K562 (cell line): ENCODE measurements around the gene GPHN. TPM values are rescaled to one million over a fixed set of nuclear protein-coding genes. Genes with fewer than 3 reads are reported as not detected.

ENCODE experiments used
- ATAC-seq: fragments of 200-7000 bp; cut with Tn5 transposase; 3 replicates; pipeline ENCODE4 v1.9.1; 2020; ENCODE audit warnings: moderate library complexity
- BruUV-seq: library from RNA; stranded (reverse); fragments of 400-500 nt; replicated peaks from 2 replicates; lab custom pipeline; 2021; lab: Mats Ljungman, UMichigan
- CTCF ChIA-PET: fragments of 300-600 bp; formaldehyde crosslinking; extraction: SDS; loops from one replicate; lab custom pipeline; 2021; ENCODE audit warnings: low intra/inter-chr PET ratio; lab: Yijun Ruan, JAX
- POLR2A ChIA-PET: fragments of 300-600, 350-650 bp; sonication (Branson Sonifier 250); formaldehyde crosslinking; extraction: SDS; loops from one replicate; lab custom pipeline; 2021; ENCODE audit warnings: antibody characterized with exemption, inconsistent platforms; lab: Yijun Ruan, JAX
- DNase-seq, 4 experiments: peaks; one replicate each; pipeline versions ENCODE4 v3.0.0 to v3.0.0-alpha.2; 2011 to 2018; ENCODE audit warnings: low spot score in 3 of 4, mixed read lengths in 3 of 4; ENCODE audit errors: extremely low read depth in 1 of 4
- FAIRE-seq: peaks from 2 replicates; lab custom pipeline; 2011; peaks lifted over from hg19 to GRCh38; lab: Jason Lieb, UNC
- H2AFZ ChIP-seq: 2 replicates; pipeline ENCODE4 v1.6.0; 2011; ENCODE audit warnings: low read depth, low read length, control low read depth, inconsistent platforms
- H3K27ac ChIP-seq: fragments of 200-600 bp; 3 replicates; pipeline ENCODE4 v1.8.0; 2011; ENCODE audit warnings: low read depth, mild to moderate bottlenecking, control low read depth, inconsistent platforms, low read length, moderate library complexity, mixed read lengths; ENCODE audit errors: extremely low read depth
- H3K27me3 ChIP-seq, 2 experiments: fragments of 300-600 bp in 1 of 2; 2 replicates in 1 of 2; 3 replicates in 1 of 2; pipeline versions ENCODE4 v1.6.0 to v1.8.0; 2011; ENCODE audit warnings: inconsistent platforms in 2 of 2, low read length in 2 of 2, mild to moderate bottlenecking in 1 of 2, mixed read lengths in 1 of 2, moderate library complexity in 1 of 2; ENCODE audit not compliant: control insufficient read depth in 2 of 2, insufficient read depth in 2 of 2
- H3K36me3 ChIP-seq: fragments of 300-600 bp; 3 replicates; pipeline ENCODE4 v1.8.0; 2011; ENCODE audit warnings: mild to moderate bottlenecking, low read length, inconsistent platforms; ENCODE audit not compliant: control insufficient read depth, insufficient read depth
- H3K4me1 ChIP-seq, 2 experiments: fragments of 200-600 bp in 1 of 2; replicated peaks in 1 of 2; 2 replicates in 1 of 2; 3 replicates in 1 of 2; pipeline versions ENCODE4 v1.5.1 to v1.8.0; 2011; ENCODE audit warnings: inconsistent platforms in 2 of 2, low read length in 2 of 2, mild to moderate bottlenecking in 1 of 2, mixed read lengths in 1 of 2, moderate library complexity in 1 of 2; ENCODE audit not compliant: control insufficient read depth in 2 of 2, insufficient read depth in 2 of 2
- H3K4me2 ChIP-seq: 2 replicates; pipeline ENCODE4 v1.6.1; 2011; ENCODE audit warnings: low read length, control low read depth, inconsistent platforms, mixed read lengths; ENCODE audit not compliant: insufficient read depth
- H3K4me3 ChIP-seq: fragments of 200-600 bp; sonication (generic), shearing (Covaris generic); 2 replicates; pipeline ENCODE4 v1.5.1; 2016; ENCODE audit warnings: control low read depth, inconsistent platforms
- H3K79me2 ChIP-seq: fragments of 200-600 bp; 3 replicates; pipeline ENCODE4 v1.8.0; 2011; ENCODE audit warnings: low read length, inconsistent platforms; ENCODE audit not compliant: control insufficient read depth, insufficient read depth
- H3K9ac ChIP-seq, 2 experiments: 2 replicates each; pipeline versions ENCODE4 v1.6.0 to v1.6.1; 2011; ENCODE audit warnings: low read depth in 2 of 2, low read length in 2 of 2, control low read depth in 1 of 2, inconsistent platforms in 1 of 2, mild to moderate bottlenecking in 1 of 2, mixed read lengths in 1 of 2; ENCODE audit not compliant: insufficient read depth in 1 of 2
- H3K9me1 ChIP-seq: one replicate; pipeline ENCODE4 v1.6.0; 2011; ENCODE audit warnings: inconsistent platforms, mild to moderate bottlenecking, low read length, moderate library complexity; ENCODE audit not compliant: control insufficient read depth, insufficient read depth
- H3K9me3 ChIP-seq: replicated peaks from 2 replicates; pipeline ENCODE4 v1.5.1; 2011; ENCODE audit warnings: low read depth, low read length, inconsistent platforms; ENCODE audit not compliant: control insufficient read depth, insufficient read depth
- H4K20me1 ChIP-seq: replicated peaks from 2 replicates; pipeline ENCODE4 v1.6.1; 2011; ENCODE audit warnings: low read length, inconsistent platforms, mixed read lengths; ENCODE audit not compliant: control insufficient read depth, insufficient read depth
- ARNT ChIP-seq, 2 experiments: fragments of 450-650 bp; IDR thresholded peaks; 2 replicates each; pipeline ENCODE4 v1.6.1; 2016; ENCODE audit warnings: mild to moderate bottlenecking in 1 of 2
- BRD9 ChIP-seq: fragments of 450-650 bp; IDR thresholded peaks from 2 replicates; pipeline ENCODE4 v1.6.1; 2018; ENCODE audit warnings: low read depth; ENCODE audit not compliant: partially characterized antibody
- CBX8 ChIP-seq: fragments of 200-600 bp; sonication (generic); IDR thresholded peaks from 2 replicates; pipeline ENCODE4 v1.6.1; 2012; ENCODE audit warnings: borderline replicate concordance, mixed run types, low read depth, mild to moderate bottlenecking, moderate library complexity, mixed read lengths, low read length, control low read depth, inconsistent platforms; ENCODE audit not compliant: poor library complexity, severe bottlenecking; ENCODE audit errors: extremely low read depth
- CHCHD3 ChIP-seq: fragments of 250-450 bp; sonication (Bioruptor Pico); IDR thresholded peaks from 2 replicates; pipeline ENCODE4 v2.1.2; 2022; ENCODE audit warnings: mild to moderate bottlenecking
- DEAF1 ChIP-seq: fragments of 450-650 bp; formaldehyde crosslinking; IDR thresholded peaks from 2 replicates; pipeline ENCODE4 v1.4.0; 2020; ENCODE audit warnings: mild to moderate bottlenecking, moderate library complexity
- DIDO1 ChIP-seq: fragments of 450-650 bp; IDR thresholded peaks from 2 replicates; pipeline ENCODE4 v1.6.1; 2016; ENCODE audit warnings: low read depth, missing biosample characterization, missing genetic modification characterization
- GABPB1 ChIP-seq: sonication (generic); formaldehyde crosslinking; IDR thresholded peaks from 2 replicates; pipeline ENCODE4 v1.8.0; 2022; ENCODE audit warnings: mild to moderate bottlenecking, missing genetic modification reagents
- HMG20B ChIP-seq: fragments of 250-450 bp; sonication (Bioruptor Pico); IDR thresholded peaks from 2 replicates; pipeline ENCODE4 v1.5.0; 2021; ENCODE audit warnings: mild to moderate bottlenecking
- IFI16 ChIP-seq: fragments of 250-450 bp; sonication (Bioruptor Pico); IDR thresholded peaks from 2 replicates; pipeline ENCODE4 v2.1.2; 2022; ENCODE audit warnings: mild to moderate bottlenecking, inconsistent platforms
- MEIS2 ChIP-seq: fragments of 450-650 bp; IDR thresholded peaks from 2 replicates; pipeline ENCODE4 v1.6.1; 2014; ENCODE audit warnings: mild to moderate bottlenecking; ENCODE audit not compliant: partially characterized antibody
- NFRKB ChIP-seq: fragments of 450-650 bp; IDR thresholded peaks from 2 replicates; pipeline ENCODE4 v1.6.1; 2016; ENCODE audit warnings: low read depth
- PURB ChIP-seq: sonication (generic); formaldehyde crosslinking; IDR thresholded peaks from 2 replicates; pipeline ENCODE4 v1.9.0; 2021; ENCODE audit warnings: low read depth, mild to moderate bottlenecking, missing genetic modification reagents
- RCOR1 ChIP-seq, 2 experiments: IDR thresholded peaks; 2 replicates each; pipeline ENCODE4 v1.6.1; 2012; ENCODE audit warnings: low read depth in 2 of 2, low read length in 2 of 2, borderline replicate concordance in 1 of 2, improper control_type of control experiment in 1 of 2
- SIN3A ChIP-seq, 2 experiments: fragments of 150-350 bp in 1 of 2; IDR thresholded peaks; 2 replicates each; pipeline ENCODE4 v1.6.1; 2011 to 2016; ENCODE audit warnings: borderline replicate concordance in 2 of 2, low read depth in 2 of 2, low read length in 2 of 2, mild to moderate bottlenecking in 2 of 2, moderate library complexity in 2 of 2; ENCODE audit not compliant: control insufficient read depth in 1 of 2
- STAG1 ChIP-seq: sonication (generic); formaldehyde crosslinking; IDR thresholded peaks from 2 replicates; pipeline ENCODE4 v1.5.0; 2020; ENCODE audit warnings: missing genetic modification reagents, borderline replicate concordance
- ZC3H11A ChIP-seq: IDR thresholded peaks from 2 replicates; pipeline ENCODE4 v1.6.1; 2012; ENCODE audit warnings: low read depth, low read length, improper control_type of control experiment
- ZNF165 ChIP-seq: fragments of 250-450 bp; sonication (Bioruptor Pico); IDR thresholded peaks from 2 replicates; pipeline ENCODE4 v1.4.0; 2020; ENCODE audit warnings: borderline replicate concordance
- ZNF707 ChIP-seq: fragments of 250-450 bp; sonication (Bioruptor Pico); conservative IDR thresholded peaks from 2 replicates; pipeline ENCODE4 v1.8.0; 2022; ENCODE audit warnings: inconsistent platforms, mild to moderate bottlenecking, moderate library complexity
- ZNF766 ChIP-seq: fragments of 200-800 bp; sonication (Bioruptor generic); conservative IDR thresholded peaks from 2 replicates; pipeline ENCODE4 v1.6.1; 2016; ENCODE audit warnings: missing genetic modification characterization, missing compliant biosample characterization
- WGBS: fragments of 100-300 bp; shearing (Covaris generic); methylation state at CpG from one replicate; pipeline ENCODE4 v1.1.6; 2016; ENCODE audit warnings: low coverage, mixed read lengths; ENCODE audit not compliant: insufficient coverage; ENCODE audit errors: missing lambda C conversion rate; 5-methylcytosine and 5-hydroxymethylcytosine counted together
- in situ Hi-C: fragments of 300-500 bp; cut with MboI; formaldehyde crosslinking; loops from 4 replicates; pipeline ENCODE4 v1.15.0; 2018; ENCODE audit warnings: inconsistent platforms, mixed read lengths
- intact Hi-C: fragments of 100-400 bp; cut with micrococcal nuclease; formaldehyde crosslinking; loops from 2 replicates; pipeline ENCODE4 v1.14.2; 2022
- polyA plus RNA-seq, 8 experiments: library from polyadenylated mRNA; depleted of rRNA in 4 of 8; stranded (reverse) in 5 of 8; unstranded in 3 of 8; fragments of >200 nt; fragmentation: Nextera tagmentation in 2 of 8; fragmentation: Illumina TruSeq in 1 of 8; extraction: Ambion mirVana in 2 of 8; extraction: Trizol in 1 of 8; gene quantifications; 2 replicates each; pipeline versions ENCODE4 v1.2.1 to v1.2.3, GENCODE V29; 2011 to 2014; ENCODE audit warnings: inconsistent platforms in 1 of 8, missing spikeins in 1 of 8
- total RNA-seq, 7 experiments: library from RNA; depleted of rRNA in 6 of 7; stranded (reverse); fragments of >200 nt in 6 of 7; fragmentation: Illumina TruSeq in 2 of 7; extraction: Trizol in 2 of 7; gene quantifications; 2 replicates each; pipeline versions ENCODE4 v1.2.1 to v1.2.3, GENCODE V29; 2011 to 2021; ENCODE audit warnings: low replicate concordance in 1 of 7
- TF ChIP-seq, protein P1 (sequence below): fragments of 250-450 bp; sonication (Bioruptor Pico); IDR thresholded peaks from 2 replicates; pipeline ENCODE4 v1.8.0; 2021; ENCODE audit warnings: mild to moderate bottlenecking, moderate library complexity
- TF ChIP-seq, protein P2 (sequence below): fragments of 450-650 bp; conservative IDR thresholded peaks from 2 replicates; pipeline ENCODE4 v1.6.1; 2016; ENCODE audit warnings: missing genetic modification characterization, low read depth, mild to moderate bottlenecking, missing compliant biosample characterization, moderate library complexity

GPHN gene
- total and polyA plus RNA-seq, 9 of the 15 experiments (the other 6 are each of a cell fraction or from before 2014, with no cell fraction given): 5.9 to 16.0 (median 11.4) TPM

DNA sequence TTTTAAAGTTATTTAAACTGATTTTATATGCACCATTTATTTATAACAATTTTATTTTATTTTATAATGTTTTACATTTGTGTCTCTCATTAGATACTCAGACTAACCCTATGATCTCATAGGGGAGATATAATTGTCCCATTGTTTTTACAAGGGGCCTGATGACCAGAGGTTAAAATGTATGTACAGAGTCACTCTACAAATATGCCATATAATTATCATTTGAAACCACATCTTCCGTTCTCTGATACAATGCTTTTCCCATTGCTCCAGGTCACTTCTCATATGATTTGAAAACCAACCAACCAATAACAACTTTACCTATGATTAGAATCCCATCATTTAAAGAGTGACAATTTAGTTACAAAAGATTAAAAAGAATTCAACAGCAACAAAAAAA lies 137.8 kb downstream of the GPHN start (continued):
- TF ChIP-seq PURB (no peak), ZNF766 (no peak), CBX8 (no peak), NFRKB (no peak), MEIS2 (no peak), ZNF707 (no peak), ZNF165 (no peak), GABPB1 (no peak)
- TF ChIP-seq, protein P1, sequence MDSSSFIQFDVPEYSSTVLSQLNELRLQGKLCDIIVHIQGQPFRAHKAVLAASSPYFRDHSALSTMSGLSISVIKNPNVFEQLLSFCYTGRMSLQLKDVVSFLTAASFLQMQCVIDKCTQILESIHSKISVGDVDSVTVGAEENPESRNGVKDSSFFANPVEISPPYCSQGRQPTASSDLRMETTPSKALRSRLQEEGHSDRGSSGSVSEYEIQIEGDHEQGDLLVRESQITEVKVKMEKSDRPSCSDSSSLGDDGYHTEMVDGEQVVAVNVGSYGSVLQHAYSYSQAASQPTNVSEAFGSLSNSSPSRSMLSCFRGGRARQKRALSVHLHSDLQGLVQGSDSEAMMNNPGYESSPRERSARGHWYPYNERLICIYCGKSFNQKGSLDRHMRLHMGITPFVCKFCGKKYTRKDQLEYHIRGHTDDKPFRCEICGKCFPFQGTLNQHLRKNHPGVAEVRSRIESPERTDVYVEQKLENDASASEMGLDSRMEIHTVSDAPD: no peak

DNA sequence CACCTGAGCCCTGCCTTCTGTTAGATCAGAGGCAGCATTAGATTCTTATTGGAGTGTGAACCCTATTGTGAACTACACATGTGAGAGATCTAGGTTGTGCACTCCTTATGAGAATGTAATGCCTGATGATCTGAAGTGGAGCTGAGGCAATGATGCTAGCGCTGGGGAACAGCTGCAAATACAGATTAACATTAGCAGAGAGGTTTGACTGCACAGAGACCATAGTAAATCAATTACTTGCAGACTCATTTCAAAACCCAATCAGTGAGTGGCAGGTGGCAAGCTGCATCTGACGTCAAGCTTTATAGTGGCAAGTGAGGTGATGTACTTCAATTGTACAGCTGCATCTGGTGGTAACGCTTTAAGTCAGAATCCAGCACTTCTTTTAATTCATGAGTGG lies 141.6 kb downstream of the GPHN start:
- no peaks in the 10 kb centered on the region for H3K27me3 ChIP-seq
- no peaks in the 10 kb centered on the region for H3K4me1 ChIP-seq
- H3K27ac ChIP-seq: no peak overlapping the region
- ATAC-seq (no peak), FAIRE-seq (no peak), DNase-seq (no peak)
- CTCF ChIA-PET: no interaction called here
- H3K4me2 ChIP-seq: no peak overlapping the region
- BruUV-seq: no TSS peak
- H3K4me3 ChIP-seq: no peak overlapping the region
- 0% methylated on average over 2 of the region's 3 CpGs for WGBS
- H3K9ac ChIP-seq: no peak overlapping the region
- in situ Hi-C loops: loop anchor here (25.0 kb wide), 1 partner anchor 463 kb away; no protein-coding TSS in a partner anchor
- H2AFZ ChIP-seq: no peak overlapping the region
- no peaks in the 10 kb centered on the region for H3K36me3 ChIP-seq
- intact Hi-C loops: no loop called here
- TF ChIP-seq ARNT (IDR thresholded peaks at IDR 0.05) (no peak), DIDO1 (tag) (no peak), RCOR1 (IDR thresholded peaks at IDR 0.05; ENCODE audit: borderline replicate concordance in 1 of 2, low read depth in 2 of 2, low read length in 2 of 2) (no peak), ZC3H11A (no peak), IFI16 (CRISPR knock-in tag) (no peak), SIN3A (IDR thresholded peaks at IDR 0.05; ENCODE audit: borderline replicate concordance in 2 of 2, control insufficient read depth in 1 of 2, low read depth in 2 of 2, low read length in 2 of 2) (no peak), HMG20B (CRISPR knock-in tag) (no peak), BRD9 (no peak), CHCHD3 (CRISPR knock-in tag) (no peak), STAG1 (CRISPR knock-in tag) (no peak), DEAF1 (no peak)
- TF ChIP-seq, protein P2, sequence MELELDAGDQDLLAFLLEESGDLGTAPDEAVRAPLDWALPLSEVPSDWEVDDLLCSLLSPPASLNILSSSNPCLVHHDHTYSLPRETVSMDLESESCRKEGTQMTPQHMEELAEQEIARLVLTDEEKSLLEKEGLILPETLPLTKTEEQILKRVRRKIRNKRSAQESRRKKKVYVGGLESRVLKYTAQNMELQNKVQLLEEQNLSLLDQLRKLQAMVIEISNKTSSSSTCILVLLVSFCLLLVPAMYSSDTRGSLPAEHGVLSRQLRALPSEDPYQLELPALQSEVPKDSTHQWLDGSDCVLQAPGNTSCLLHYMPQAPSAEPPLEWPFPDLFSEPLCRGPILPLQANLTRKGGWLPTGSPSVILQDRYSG (tag): no peak
- H3K9me3 ChIP-seq: no peaks in the 10 kb centered on the region
- H3K9me1 ChIP-seq: no peaks in the 10 kb centered on the region
- no peaks in the 10 kb centered on the region for H4K20me1 ChIP-seq
- H3K79me2 ChIP-seq: no peaks in the 10 kb centered on the region
- POLR2A ChIA-PET: no interaction called here
